ENCODE measurements around the gene IKBKE.

DNA sequence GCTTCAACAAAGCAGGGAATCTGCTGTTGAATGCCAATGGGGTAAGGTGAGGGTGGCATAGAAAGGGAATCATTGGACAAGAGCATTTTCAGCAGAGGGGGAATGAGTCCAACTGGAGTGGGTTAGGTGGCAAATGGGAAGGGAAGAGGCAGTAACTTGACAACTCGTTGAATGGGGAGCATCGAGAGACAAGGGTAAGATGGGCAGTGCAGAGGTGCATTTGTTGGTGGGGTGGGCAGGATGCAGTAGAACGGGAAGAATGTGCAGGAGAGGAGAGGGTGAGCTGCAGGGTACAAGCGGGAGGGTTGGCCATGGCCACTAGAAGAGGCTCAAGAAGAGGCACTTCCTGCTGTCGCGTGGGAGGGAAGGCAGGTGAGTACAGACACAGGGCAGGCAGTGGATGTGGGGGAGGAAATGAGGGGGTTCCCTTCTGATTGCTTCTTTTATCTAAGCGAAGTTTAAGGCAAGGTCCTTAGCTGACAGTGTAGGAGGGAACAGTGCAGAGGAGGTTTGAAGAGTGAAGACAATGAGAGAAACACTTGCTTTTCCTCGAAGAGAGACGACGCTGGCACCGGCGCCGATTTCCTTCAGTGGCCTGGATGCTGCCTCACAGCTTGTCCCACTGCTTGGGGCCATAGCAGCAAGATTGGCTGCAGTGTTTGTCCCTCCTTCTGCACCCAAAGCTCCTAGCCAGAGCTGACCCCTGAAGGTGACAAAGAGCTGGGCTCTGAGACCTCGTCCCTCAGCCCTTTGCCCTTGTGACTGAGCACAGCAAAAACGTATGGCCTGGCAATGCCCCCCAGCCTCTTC, 3.2 kb upstream of the IKBKE start:
- TF ChIP-seq, protein P1, sequence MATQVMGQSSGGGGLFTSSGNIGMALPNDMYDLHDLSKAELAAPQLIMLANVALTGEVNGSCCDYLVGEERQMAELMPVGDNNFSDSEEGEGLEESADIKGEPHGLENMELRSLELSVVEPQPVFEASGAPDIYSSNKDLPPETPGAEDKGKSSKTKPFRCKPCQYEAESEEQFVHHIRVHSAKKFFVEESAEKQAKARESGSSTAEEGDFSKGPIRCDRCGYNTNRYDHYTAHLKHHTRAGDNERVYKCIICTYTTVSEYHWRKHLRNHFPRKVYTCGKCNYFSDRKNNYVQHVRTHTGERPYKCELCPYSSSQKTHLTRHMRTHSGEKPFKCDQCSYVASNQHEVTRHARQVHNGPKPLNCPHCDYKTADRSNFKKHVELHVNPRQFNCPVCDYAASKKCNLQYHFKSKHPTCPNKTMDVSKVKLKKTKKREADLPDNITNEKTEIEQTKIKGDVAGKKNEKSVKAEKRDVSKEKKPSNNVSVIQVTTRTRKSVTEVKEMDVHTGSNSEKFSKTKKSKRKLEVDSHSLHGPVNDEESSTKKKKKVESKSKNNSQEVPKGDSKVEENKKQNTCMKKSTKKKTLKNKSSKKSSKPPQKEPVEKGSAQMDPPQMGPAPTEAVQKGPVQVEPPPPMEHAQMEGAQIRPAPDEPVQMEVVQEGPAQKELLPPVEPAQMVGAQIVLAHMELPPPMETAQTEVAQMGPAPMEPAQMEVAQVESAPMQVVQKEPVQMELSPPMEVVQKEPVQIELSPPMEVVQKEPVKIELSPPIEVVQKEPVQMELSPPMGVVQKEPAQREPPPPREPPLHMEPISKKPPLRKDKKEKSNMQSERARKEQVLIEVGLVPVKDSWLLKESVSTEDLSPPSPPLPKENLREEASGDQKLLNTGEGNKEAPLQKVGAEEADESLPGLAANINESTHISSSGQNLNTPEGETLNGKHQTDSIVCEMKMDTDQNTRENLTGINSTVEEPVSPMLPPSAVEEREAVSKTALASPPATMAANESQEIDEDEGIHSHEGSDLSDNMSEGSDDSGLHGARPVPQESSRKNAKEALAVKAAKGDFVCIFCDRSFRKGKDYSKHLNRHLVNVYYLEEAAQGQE (IDR thresholded peaks at IDR 0.05; ENCODE audit: low read depth, low read length), result no peak
- TF ChIP-seq RAD51 (IDR thresholded peaks at IDR 0.05), result no peak
- TF ChIP-seq, protein P2, sequence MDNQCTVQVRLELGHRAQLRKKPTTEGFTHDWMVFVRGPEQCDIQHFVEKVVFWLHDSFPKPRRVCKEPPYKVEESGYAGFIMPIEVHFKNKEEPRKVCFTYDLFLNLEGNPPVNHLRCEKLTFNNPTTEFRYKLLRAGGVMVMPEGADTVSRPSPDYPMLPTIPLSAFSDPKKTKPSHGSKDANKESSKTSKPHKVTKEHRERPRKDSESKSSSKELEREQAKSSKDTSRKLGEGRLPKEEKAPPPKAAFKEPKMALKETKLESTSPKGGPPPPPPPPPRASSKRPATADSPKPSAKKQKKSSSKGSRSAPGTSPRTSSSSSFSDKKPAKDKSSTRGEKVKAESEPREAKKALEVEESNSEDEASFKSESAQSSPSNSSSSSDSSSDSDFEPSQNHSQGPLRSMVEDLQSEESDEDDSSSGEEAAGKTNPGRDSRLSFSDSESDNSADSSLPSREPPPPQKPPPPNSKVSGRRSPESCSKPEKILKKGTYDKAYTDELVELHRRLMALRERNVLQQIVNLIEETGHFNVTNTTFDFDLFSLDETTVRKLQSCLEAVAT (IDR thresholded peaks at IDR 0.05), result no peak
- TF ChIP-seq CHD2 (IDR thresholded peaks at IDR 0.05; ENCODE audit: borderline replicate concordance, low read depth, low read length), result no peak
- TF ChIP-seq EZH2 (IDR thresholded peaks at IDR 0.05; ENCODE audit: borderline replicate concordance, control insufficient read depth, low read depth, low read length), result no peak
- TF ChIP-seq BHLHE40 (IDR thresholded peaks at IDR 0.05; ENCODE audit: borderline replicate concordance in 1 of 2, low read depth in 2 of 2, low read length in 1 of 2), result no peak

All from GM12878 (cell line).